OCI-LY1 (cell line): Measurements from ENCODE around the gene GASK1A.

Experiments
- CTCF ChIP-seq: fragments of 200-600 bp; sonication (generic), shearing (Covaris generic); IDR thresholded peaks from 2 replicates; pipeline ENCODE4 v1.5.1; 2017; ENCODE audit warnings: mild to moderate bottlenecking, antibody characterized with exemption, low read length, moderate library complexity, mixed read lengths
- EZH2 ChIP-seq: fragments of 200-600 bp; sonication (generic), shearing (Covaris generic); IDR thresholded peaks from 2 replicates; pipeline ENCODE4 v1.8.0; 2017; ENCODE audit warnings: borderline replicate concordance, mixed run types, mild to moderate bottlenecking, antibody characterized with exemption, low read length, moderate library complexity, mixed read lengths

GRCh38 chr3:42946050-42946449, 33.1 kb upstream of the GASK1A start:
- TF ChIP-seq CTCF = no peak
- no peak for TF ChIP-seq EZH2
